GM12801 (cell line): ENCODE measurements around the gene RAET1L.

Experiments used
- CTCF ChIP-seq: IDR thresholded peaks from one replicate; pipeline ENCODE4 v1.5.1; 2011; ENCODE audit warnings: control low read depth; ENCODE audit not compliant: insufficient read length; ENCODE audit errors: extremely low read depth

Gene RAET1L

GRCh38 chr6:149990212-149990660 is 35.1 kb downstream of the RAET1L start:
- TF ChIP-seq CTCF, result no peak

GRCh38 chr6:149988550-149989346 is 36.6 kb downstream of the RAET1L start:
- no peak for TF ChIP-seq CTCF

DNA sequence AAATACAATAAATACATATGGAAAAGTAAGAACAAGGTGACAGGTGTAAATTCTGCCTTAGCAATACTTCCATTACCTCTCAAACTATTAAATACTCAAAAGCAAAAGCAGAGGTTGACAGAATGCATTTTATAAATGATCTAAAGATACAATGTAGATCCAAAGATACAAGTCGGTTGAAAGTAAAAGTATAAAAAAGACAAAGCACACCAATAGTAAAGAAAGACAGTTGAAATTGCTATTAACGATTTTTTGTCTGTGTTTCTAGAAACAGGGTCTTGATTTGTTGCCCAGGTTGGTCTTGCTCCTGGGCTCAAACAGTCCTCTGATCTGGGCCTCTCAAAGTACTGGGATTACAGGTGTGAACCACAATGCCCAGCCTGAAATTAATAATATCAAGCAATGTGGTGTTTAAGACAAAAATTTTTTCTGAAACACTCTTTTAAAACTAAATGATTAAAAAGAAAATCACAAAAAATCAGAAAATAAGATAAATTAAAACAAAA is 37.7 kb downstream of the RAET1L start:
- no peak for TF ChIP-seq CTCF

GRCh38 chr6:149985481-149985937 is 39.8 kb downstream of the RAET1L start:
- TF ChIP-seq CTCF, result no peak

GRCh38 chr6:149984773-149985172 is 40.6 kb downstream of the RAET1L start:
- no peak for TF ChIP-seq CTCF

GRCh38 chr6:149983145-149983544 is 42.2 kb downstream of the RAET1L start:
- no peak for TF ChIP-seq CTCF

DNA sequence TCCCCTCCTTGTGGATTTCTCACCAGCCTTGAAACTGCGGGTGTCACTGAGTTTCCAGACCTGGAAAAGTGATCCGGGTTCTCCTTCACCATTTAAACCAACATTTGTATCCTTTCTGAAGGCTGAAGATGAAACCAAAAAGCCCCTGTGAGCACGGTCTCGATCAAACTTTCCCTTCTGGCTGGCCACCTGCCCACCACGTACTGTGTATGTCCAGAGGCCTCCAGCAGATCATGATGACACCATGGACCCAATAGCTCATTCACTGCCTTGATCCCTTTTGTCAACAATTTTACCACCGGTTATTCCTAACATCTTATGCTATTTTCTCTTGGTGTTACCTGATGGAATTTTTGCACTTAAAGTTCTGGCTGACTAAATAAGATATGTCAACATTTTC is 46.0 kb downstream of the RAET1L start:
- no peak for TF ChIP-seq CTCF
